ENCODE data around the gene RPS25.
A peak's percentile ranks its signal among the peaks of the same experiment; 100 is the strongest.
"Not testable (repeated sequence)": the region's sequence is repeated elsewhere in the genome, so short reads cannot be mapped to it uniquely, and the experiment has no call there.

RPS25 gene

DNA sequence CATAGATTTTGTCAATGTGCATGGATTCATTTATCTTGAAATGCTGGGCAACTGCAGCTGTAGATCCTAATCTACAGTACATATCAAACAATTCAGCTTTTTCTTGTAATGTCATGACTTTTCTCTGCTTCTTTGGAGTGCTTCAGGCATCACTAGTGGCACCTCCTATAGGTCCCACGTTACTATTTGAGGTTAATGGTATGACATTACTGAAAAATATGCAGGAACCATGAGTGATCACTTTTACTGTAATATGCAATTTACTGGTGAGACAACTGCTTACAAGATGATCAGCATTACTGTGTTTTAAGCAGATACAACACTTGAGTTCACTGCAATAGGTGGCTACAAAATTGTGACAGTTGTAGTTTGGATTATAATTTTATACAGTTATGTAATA is 17.2 kb downstream of the RPS25 start:
- DNase-seq (ENCODE audit: low read depth), result peak; percentile 57
- H3K4me3 ChIP-seq (ENCODE audit: low read length), result no peak overlapping the region
- TF ChIP-seq CTCF (IDR thresholded peaks at IDR 0.05; ENCODE audit: insufficient read depth, low read depth, low read length, missing control alignments), result no peak

GRCh38 chr11:118998822-118999221 is 19.3 kb downstream of the RPS25 start:
- DNase-seq (ENCODE audit: low read depth), result peak; percentile 82

DNA sequence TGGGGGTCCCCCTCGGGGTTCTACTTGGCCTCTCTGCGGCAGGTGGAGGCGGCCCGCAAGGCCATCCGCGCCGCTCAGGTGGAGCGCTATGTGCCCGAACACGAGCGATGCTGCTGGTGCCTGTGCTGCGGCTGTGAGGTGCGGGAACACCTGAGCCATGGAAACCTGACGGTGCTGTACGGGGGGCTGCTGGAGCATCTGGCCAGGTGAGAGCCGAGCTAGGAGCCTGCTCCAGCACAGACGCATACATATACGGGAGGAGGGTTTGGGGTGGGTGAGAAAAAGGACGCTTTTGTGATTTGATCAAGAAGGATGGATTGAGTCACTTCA is 19.8 kb downstream of the RPS25 start:
- DNase-seq (ENCODE audit: low read depth), result peak; percentile 37
- H3K4me3 ChIP-seq (ENCODE audit: low read length), result peak overlapping the region; percentile 84
- TF ChIP-seq CTCF (IDR thresholded peaks at IDR 0.05; ENCODE audit: insufficient read depth, low read depth, low read length, missing control alignments), result no peak

More at GRCh38 chr11:118998822-118999221, 19.3 kb downstream of the RPS25 start:
- TF ChIP-seq CTCF (IDR thresholded peaks at IDR 0.05; ENCODE audit: insufficient read depth, low read depth, low read length, missing control alignments), result no peak
- H3K4me3 ChIP-seq (ENCODE audit: low read length), result peak overlapping the region; percentile 84

DNA sequence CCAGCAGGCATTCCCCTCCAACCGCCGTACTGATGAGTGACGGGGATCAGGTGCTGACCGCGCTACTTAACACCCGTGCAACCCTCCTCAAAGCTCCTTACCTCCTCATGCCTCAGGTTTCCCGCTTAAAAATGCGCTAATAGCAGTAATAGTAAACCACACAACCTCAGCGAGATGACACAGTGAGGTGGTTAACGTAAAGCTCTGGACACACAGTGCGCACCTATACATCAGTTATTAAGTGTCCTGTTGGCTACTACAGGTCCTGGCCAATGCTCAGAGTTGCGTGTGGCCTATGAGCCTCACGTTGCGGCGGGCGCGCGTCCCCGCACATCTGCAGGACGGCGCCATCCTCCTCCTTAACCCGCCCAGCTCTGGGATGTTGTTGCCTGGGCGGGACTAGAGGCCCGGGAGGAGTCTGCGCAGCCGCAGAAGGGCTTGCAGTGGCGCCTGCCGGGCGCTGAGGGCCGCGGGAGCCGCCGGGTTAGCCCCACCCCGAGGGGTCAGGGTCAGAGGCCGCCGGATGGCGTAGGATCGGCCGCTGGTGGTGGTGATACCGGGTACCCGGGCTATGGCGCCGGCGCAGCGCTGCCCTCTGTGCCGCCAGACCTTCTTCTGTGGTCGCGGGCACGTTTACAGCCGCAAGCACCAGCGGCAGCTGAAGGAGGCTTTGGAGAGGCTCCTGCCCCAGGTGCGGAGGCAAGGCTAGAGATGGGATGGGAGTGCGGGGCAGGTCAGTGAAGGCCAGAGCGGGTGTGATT is 20.3 kb downstream of the RPS25 start, which contains the start of gene CENATAC:
CENATAC (plus strand) TSS at position 512 of the 761 bp plus-strand sequence; CDS start at position 572, 60 bp downstream.
- DNase-seq (ENCODE audit: low read depth), result peak; percentile 89
- H3K4me3 ChIP-seq (ENCODE audit: low read length), result peak within 1 kb of the TSS; percentile 84
- TF ChIP-seq CTCF (IDR thresholded peaks at IDR 0.05; ENCODE audit: insufficient read depth, low read depth, low read length, missing control alignments), result no peak

DNA sequence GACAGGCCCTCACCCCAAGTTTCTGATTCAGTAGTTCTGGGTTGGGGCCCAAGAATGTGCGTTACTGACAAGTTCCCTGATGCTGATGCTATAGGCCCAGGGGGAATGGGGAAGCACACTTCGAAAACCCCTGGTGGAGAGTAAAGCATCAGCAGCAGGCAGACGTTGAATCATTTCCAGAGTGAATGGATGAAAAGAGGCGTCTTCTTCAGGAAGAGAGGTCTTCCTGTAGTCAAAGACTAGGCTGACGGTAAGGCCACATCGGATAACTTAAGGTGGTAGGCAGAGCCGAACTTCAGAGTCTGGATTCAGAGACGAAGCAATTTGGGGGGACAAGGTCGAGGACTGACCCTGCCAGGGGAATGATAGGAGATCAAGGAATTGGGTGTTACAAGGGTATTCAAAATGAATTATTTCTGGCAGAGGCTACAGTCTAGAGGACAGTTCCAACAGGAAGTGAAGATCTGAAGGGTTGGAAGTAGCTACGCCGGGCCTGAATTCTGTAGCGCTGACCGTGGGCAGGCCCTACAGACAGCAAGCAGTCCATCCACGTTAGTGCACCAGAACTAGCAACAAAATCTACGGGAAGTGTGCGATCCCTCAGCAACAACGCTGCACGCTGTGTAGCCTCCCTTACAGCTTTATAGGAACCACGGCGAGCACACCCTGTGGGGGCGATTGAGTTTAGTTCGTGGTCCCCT is 21.1 kb downstream of the RPS25 start:
- peak; percentile 27 for TF ChIP-seq CTCF (IDR thresholded peaks at IDR 0.05; ENCODE audit: insufficient read depth, low read depth, low read length, missing control alignments)
- DNase-seq (ENCODE audit: low read depth), result peak; percentile 28
- H3K4me3 ChIP-seq (ENCODE audit: low read length), result peak overlapping the region; percentile 84

DNA sequence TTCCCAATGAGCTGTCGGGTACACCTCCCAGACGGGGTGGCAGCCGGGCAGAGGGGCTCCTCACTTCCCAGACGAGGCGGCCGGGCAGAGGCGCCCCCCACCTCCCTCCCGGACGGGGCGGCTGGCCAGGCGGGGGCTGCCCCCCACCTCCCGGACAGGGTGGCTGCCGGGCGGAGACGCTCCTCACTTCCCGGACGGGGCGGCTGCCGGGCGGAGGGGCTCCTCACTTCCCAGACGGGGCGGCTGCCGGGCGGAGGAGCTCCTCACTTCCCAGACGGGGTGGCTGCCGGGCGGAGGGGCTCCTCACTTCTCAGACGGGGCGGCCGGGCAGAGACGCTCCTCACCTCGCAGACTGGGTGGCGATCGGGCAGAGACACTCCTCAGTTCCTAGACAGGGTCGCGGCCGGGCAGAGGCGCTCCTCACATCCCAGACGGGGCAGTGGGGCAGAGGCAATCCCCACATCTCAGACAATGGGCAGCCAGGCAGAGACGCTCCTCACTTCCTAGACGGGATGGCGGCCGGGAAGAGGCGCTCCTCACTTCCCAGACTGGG is 26.6 kb downstream of the RPS25 start:
- DNase-seq (ENCODE audit: low read depth); H3K4me3 ChIP-seq (ENCODE audit: low read length): not testable (repeated sequence)

DNA sequence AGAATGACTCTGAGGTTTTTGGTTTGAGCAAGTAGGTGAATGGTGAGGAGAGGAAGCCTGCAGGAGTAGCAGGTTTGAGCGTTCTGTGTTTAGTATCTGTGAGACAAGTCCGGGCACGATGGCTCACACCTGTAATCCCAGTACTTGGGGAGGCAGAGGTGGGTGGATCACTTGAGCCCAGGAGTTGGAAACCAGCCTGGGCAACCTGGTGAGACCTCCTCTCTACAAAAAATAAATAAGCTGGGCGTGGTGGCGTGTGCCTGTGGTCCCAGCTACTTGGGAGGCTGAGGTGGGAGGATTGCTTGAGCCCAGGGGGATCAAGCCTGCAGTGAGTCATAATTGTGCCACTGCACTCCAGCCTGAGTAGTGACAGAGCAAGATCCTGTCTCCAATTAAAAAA is 29.9 kb downstream of the RPS25 start:
- TF ChIP-seq CTCF (IDR thresholded peaks at IDR 0.05; ENCODE audit: insufficient read depth, low read depth, low read length, missing control alignments), result no peak
- DNase-seq (ENCODE audit: low read depth), result peak; percentile 98
- H3K4me3 ChIP-seq (ENCODE audit: low read length), result no peak overlapping the region

Data from epithelial cell of esophagus (primary cell).